Activated CD4-positive, alpha-beta T cell treated with anti-CD3 and anti-CD28 coated beads, Interleukin-2, amount 50 U/mL, for 16 hours (primary cell): Measurements from ENCODE around the gene ZDHHC14.
"Not testable (repeated sequence)": the region's sequence is repeated elsewhere in the genome, so short reads cannot be mapped to it uniquely, and the experiment has no call there.

Source experiments
- DNase-seq: peaks from one replicate; pipeline ENCODE4 v3.0.0-alpha.2; 2020

The ZDHHC14 gene

GRCh38 chr6:157676241-157676640 is 295.3 kb downstream of the ZDHHC14 start:
- no peak for DNase-seq

- DNase-seq = no peak
Observed at GRCh38 chr6:157677235-157677634, 296.2 kb downstream of the ZDHHC14 start.

GRCh38 chr6:157679605-157680580 is 298.9 kb downstream of the ZDHHC14 start:
- DNase-seq = no peak

- DNase-seq = no peak
Observed at GRCh38 chr6:157681041-157681650, 300.2 kb downstream of the ZDHHC14 start.

- DNase-seq = no peak
Observed at GRCh38 chr6:157682856-157683481, 302.0 kb downstream of the ZDHHC14 start.

- no peak for DNase-seq
Observed at GRCh38 chr6:157683707-157684106, 302.7 kb downstream of the ZDHHC14 start.

GRCh38 chr6:157684620-157685299 is 303.8 kb downstream of the ZDHHC14 start:
- DNase-seq = no peak

- DNase-seq = no peak
Observed at GRCh38 chr6:157685596-157686280, 304.7 kb downstream of the ZDHHC14 start.

GRCh38 chr6:157688275-157688959 is 307.4 kb downstream of the ZDHHC14 start:
- no peak for DNase-seq

GRCh38 chr6:157688960-157689599 is 308.1 kb downstream of the ZDHHC14 start:
- no peak for DNase-seq

GRCh38 chr6:157689875-157690274 is 308.9 kb downstream of the ZDHHC14 start:
- no peak for DNase-seq

GRCh38 chr6:157690441-157691210 is 309.6 kb downstream of the ZDHHC14 start:
- DNase-seq = no peak

- DNase-seq = not testable (repeated sequence)
Observed at GRCh38 chr6:157691621-157692020, 310.6 kb downstream of the ZDHHC14 start.

- DNase-seq = no peak
Observed at GRCh38 chr6:157693867-157694266, 312.9 kb downstream of the ZDHHC14 start.

GRCh38 chr6:157695301-157696040 is 314.5 kb downstream of the ZDHHC14 start:
- no peak for DNase-seq

- no peak for DNase-seq
Observed at GRCh38 chr6:157699777-157700636, 319.0 kb downstream of the ZDHHC14 start.

- not testable (repeated sequence) for DNase-seq
Observed at GRCh38 chr6:157706351-157706750, 325.4 kb downstream of the ZDHHC14 start.

GRCh38 chr6:157706883-157707282 is 325.9 kb downstream of the ZDHHC14 start:
- DNase-seq = no peak

- no peak for DNase-seq
Observed at GRCh38 chr6:157707576-157707975, 326.6 kb downstream of the ZDHHC14 start.
